ENCODE results near the gene RGS7. TPM values are rescaled to one million over a fixed set of nuclear protein-coding genes. Genes with fewer than 3 reads are reported as not detected.

RGS7 gene
- polyA plus RNA-seq, 1 donor (not counting 4 experiments of a cell fraction or from before 2014, with no cell fraction given) = not detected

- dilution Hi-C loops (cut with MboI; ENCODE audit: extremely low pct_ligation_motif_present, low sequenced_read_pairs) = no loop called here
- no peaks in the 10 kb centered on the region for H3K79me2 ChIP-seq (ENCODE audit: control insufficient read depth, insufficient read depth, low read length)
- H3K27ac ChIP-seq (ENCODE audit: control insufficient read depth, insufficient read depth, low read length) = no peak overlapping the region
- no peak for DNase-seq (ENCODE audit: low read depth, low spot score)
- no peak overlapping the region for H3K4me2 ChIP-seq (ENCODE audit: control insufficient read depth, extremely low read depth, insufficient read depth, low read depth, low read length)
- no peak for FAIRE-seq
- no peak for TF ChIP-seq EZH2 (IDR thresholded peaks at IDR 0.05; ENCODE audit: low read length)
- no peak for TF ChIP-seq CTCF (optimal IDR thresholded peaks at IDR 0.05 in 1 of 3, IDR thresholded peaks at IDR 0.05 in 1 of 3, conservative IDR thresholded peaks at IDR 0.05 in 1 of 3; ENCODE audit: extremely low read depth in 1 of 3, insufficient read depth in 2 of 3, low read length in 3 of 3)
- no peaks in the 10 kb centered on the region for H3K4me1 ChIP-seq (ENCODE audit: control insufficient read depth, extremely low read depth, insufficient read depth, low read length)
- H3K9me1 ChIP-seq (ENCODE audit: control insufficient read depth, extremely low read depth, insufficient read depth, low read length) = no peaks in the 10 kb centered on the region
- no peaks in the 10 kb centered on the region for H4K20me1 ChIP-seq (ENCODE audit: control insufficient read depth, extremely low read depth, insufficient read depth, low read length)
- no peaks in the 10 kb centered on the region for H3K9me3 ChIP-seq (ENCODE audit: control insufficient read depth, low read depth, low read length)
- H3K9ac ChIP-seq (ENCODE audit: control insufficient read depth, extremely low read depth, insufficient read depth, low read length) = no peak overlapping the region
- no peaks in the 10 kb centered on the region for H3K36me3 ChIP-seq (ENCODE audit: control insufficient read depth in 2 of 2, extremely low read depth in 1 of 2, insufficient read depth in 2 of 2, low read length in 2 of 2)
- H3K4me3 ChIP-seq (ENCODE audit: control insufficient read depth in 2 of 3, extremely low read depth in 1 of 3, insufficient read depth in 2 of 3, low read depth in 1 of 3, low read length in 3 of 3) = no peak overlapping the region
- no peak overlapping the region for H2AFZ ChIP-seq (ENCODE audit: control insufficient read depth, low read length)
- no peaks in the 10 kb centered on the region for H3K27me3 ChIP-seq (ENCODE audit: control insufficient read depth, extremely low read depth, insufficient read depth, low read length)
Measured at GRCh38 chr1:240804475-240804874, 552.5 kb downstream of the RGS7 start.

GRCh38 chr1:240803151-240803550, 553.9 kb downstream of the RGS7 start:
- Histone ChIP-seq H3K27ac (ENCODE audit: control insufficient read depth, insufficient read depth, low read length) (no peak overlapping the region), H3K4me2 (ENCODE audit: control insufficient read depth, extremely low read depth, insufficient read depth, low read depth, low read length) (no peak overlapping the region), H3K4me1 (ENCODE audit: control insufficient read depth, extremely low read depth, insufficient read depth, low read length) (no peaks in the 10 kb centered on the region), H3K27me3 (ENCODE audit: control insufficient read depth, extremely low read depth, insufficient read depth, low read length) (no peaks in the 10 kb centered on the region), H3K9ac (ENCODE audit: control insufficient read depth, extremely low read depth, insufficient read depth, low read length) (no peak overlapping the region), H2AFZ (ENCODE audit: control insufficient read depth, low read length) (no peak overlapping the region), H3K9me3 (ENCODE audit: control insufficient read depth, low read depth, low read length) (no peaks in the 10 kb centered on the region), H3K79me2 (ENCODE audit: control insufficient read depth, insufficient read depth, low read length) (no peaks in the 10 kb centered on the region), H3K4me3 (ENCODE audit: control insufficient read depth in 2 of 3, extremely low read depth in 1 of 3, insufficient read depth in 2 of 3, low read depth in 1 of 3, low read length in 3 of 3) (no peak overlapping the region), H3K9me1 (ENCODE audit: control insufficient read depth, extremely low read depth, insufficient read depth, low read length) (no peaks in the 10 kb centered on the region), H4K20me1 (ENCODE audit: control insufficient read depth, extremely low read depth, insufficient read depth, low read length) (no peaks in the 10 kb centered on the region), H3K36me3 (ENCODE audit: control insufficient read depth in 2 of 2, extremely low read depth in 1 of 2, insufficient read depth in 2 of 2, low read length in 2 of 2) (no peaks in the 10 kb centered on the region)
- dilution Hi-C loops (cut with MboI; ENCODE audit: extremely low pct_ligation_motif_present, low sequenced_read_pairs) = no loop called here
- DNase-seq (ENCODE audit: low read depth, low spot score) (no peak), FAIRE-seq (no peak)
- TF ChIP-seq EZH2 (IDR thresholded peaks at IDR 0.05; ENCODE audit: low read length) (no peak), CTCF (optimal IDR thresholded peaks at IDR 0.05 in 1 of 3, IDR thresholded peaks at IDR 0.05 in 1 of 3, conservative IDR thresholded peaks at IDR 0.05 in 1 of 3; ENCODE audit: extremely low read depth in 1 of 3, insufficient read depth in 2 of 3, low read length in 3 of 3) (no peak)

Measured in keratinocyte (primary cell).